Head of caudate nucleus (tissue), 42 donors: ENCODE results near the gene ERCC6.

Experiments used
- DNase-seq, 42 donors: peaks; one replicate each; pipeline versions ENCODE4 v3.0.0 to v3.0.0-alpha.2; 2020 to 2021; ENCODE audit warnings: mixed read lengths in 7 of 42
- intact Hi-C: fragments of 100-400 bp; cut with DNase I; formaldehyde crosslinking; loops from one replicate; pipeline ENCODE4 v1.15.0; 2022

The ERCC6 gene

DNA sequence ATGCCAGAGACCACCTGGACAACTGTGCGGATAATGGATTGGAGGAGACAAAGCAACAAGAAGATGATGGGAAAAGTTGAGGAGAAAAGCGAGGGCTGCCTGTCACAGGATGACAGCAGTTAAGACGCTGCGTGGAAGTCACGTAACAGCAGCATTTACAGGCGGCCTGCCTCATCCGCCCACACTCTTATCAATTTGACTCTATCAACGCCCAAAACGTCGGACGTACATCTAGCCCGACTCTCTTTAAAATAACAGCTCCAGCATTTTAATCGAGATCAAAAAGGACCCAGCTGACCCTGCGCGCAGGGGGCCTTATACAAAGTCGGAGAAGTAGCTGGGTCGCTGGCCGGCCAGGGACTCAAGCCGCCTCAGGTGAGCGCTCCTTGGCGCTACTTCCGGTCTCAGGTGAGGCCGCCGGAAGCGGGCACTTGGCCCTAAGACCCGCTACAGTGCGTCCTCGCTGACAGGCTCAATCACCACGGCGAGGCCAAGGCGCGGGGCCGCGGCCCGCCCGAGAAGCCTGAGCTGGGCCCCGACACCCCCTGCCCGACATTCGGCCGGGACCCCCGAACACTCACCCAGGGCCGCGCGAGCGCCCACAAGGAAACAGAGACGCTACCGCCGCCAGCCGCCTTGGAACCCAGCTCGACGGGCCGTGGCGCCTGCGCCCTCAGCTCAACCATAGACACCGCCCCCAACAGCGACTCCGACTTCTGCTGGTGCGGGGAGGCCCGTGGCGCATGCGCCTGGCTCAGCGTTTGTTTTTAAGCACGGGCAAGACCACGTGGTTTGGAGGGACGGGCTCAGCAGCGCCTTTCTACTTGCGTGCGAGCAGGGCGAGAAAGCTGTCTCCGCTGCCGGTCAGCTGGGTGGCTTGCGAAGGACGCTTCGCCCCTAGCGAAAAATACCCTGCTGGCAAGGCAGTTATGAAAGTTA is at the start of gene ERCC6:
ERCC6 (minus strand) TSS at position 741 of the 939 bp plus-strand sequence.
- intact Hi-C loops, result no loop called here
- DNase-seq, result peak; percentile 93 to 99 (median 98)

GRCh38 chr10:49587981-49588380 is 49.1 kb upstream of the ERCC6 start:
- DNase-seq, result peak in 1 of 42 donors; percentile 22
- intact Hi-C loops, result no loop called here

DNA sequence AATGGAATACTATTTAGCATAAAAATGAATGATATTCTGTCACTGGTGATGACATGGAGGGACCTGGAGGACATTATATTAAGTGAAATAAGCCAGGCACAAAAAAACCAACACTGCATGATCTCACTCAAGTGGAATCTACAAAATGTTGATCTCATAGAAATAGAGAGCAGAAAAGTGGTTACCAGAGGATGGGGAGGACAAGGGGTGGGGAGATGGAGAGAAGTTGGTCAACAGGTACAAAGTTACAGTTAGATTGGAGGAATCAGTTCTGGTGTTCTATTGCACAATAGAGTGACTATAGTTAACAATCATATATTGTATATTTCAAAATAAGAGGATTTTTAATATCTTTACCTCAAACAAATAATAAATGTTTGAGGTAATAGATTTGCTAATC is 46.5 kb upstream of the ERCC6 start:
- DNase-seq, result no peak
- intact Hi-C loops, result no loop called here

- no peak for DNase-seq
- intact Hi-C loops, result no loop called here
Measured at GRCh38 chr10:49579621-49580020, 40.7 kb upstream of the ERCC6 start.

DNA sequence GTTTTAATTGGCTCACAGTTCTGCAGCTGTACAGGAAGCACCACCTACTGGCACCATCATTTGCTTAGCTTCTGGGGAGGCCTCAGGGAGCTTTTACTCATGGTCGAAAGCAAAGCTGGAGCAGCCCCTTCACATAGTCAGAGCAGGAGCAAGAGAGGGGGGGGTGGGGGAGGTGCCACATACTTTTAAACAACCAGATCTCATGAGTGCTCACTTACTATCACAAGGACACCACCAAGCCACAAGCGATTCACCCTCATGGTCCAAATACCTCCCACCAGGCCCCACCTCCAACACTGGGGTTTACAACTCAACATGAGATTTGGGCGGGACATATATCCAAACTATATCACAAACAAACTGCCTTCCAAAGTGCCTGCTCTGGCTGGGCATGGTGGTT is 39.5 kb upstream of the ERCC6 start:
- intact Hi-C loops, result no loop called here
- DNase-seq, result no peak

DNA sequence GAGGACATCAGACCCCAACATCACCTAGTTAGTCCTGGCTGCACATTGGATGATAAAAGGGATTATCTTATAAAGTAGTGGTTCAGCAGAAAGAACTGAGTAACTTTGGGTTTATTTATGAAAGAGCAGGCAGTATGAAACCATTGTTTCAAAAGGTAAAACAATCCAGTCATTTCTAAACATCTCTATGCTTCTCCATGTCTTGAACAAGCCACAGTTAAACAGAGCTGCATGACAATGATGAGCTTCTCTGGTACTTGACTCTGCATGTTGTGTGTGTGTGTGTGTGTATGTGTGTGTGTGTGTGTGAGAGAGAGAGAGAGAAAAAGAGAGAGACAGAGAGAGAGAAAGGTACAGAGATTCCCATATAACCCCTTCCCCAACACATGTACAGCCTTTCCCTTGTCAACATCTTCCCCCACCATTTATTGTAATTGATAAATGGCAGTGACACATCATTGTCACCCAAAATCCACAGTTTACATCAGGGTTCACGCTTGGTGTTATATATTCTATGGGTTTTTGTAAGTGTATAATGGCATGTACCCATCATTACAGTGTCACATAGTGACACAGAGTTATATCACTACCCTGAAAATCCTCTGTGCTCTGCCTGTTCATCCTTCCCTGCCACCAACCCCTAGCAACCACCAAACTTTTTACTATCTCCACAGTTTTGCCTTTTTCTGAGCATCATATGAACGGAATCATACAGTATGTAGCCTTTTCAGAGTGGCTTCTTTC is 38.4 kb upstream of the ERCC6 start:
- no peak for DNase-seq
- intact Hi-C loops, result no loop called here

- intact Hi-C loops, result no loop called here
- DNase-seq, result no peak
Measured at GRCh38 chr10:49575489-49576072, 36.7 kb upstream of the ERCC6 start.

DNA sequence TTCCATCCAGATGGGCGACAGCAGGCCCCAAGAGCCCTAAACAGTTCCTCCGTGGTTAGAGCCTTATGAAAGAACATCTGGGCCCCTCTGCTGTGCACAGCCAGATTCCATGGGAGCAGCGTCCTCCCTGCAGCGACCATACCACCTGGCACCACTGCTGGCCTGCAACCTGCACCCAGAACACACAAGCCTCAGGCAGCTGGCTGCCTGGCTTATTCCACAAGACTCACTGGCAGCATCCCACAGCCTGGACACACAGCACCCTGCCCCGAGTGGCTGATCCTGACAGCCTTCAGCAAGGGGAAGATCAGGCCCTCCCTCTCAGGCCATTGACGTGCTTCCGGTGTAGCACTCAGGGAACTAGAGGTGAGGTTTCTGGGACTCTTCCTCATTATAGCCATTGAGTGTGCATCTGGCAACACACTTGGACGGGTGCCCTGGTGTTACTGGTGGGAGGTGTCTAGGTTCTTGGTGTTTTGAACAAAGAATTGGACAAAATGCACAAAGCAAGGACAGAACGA is 33.7 kb upstream of the ERCC6 start:
- intact Hi-C loops, result no loop called here

GRCh38 chr10:49571388-49571787 is 32.5 kb upstream of the ERCC6 start:
- intact Hi-C loops, result no loop called here

More for the DNA sequence above, 33.7 kb upstream of the ERCC6 start:
- no peak for DNase-seq

DNA sequence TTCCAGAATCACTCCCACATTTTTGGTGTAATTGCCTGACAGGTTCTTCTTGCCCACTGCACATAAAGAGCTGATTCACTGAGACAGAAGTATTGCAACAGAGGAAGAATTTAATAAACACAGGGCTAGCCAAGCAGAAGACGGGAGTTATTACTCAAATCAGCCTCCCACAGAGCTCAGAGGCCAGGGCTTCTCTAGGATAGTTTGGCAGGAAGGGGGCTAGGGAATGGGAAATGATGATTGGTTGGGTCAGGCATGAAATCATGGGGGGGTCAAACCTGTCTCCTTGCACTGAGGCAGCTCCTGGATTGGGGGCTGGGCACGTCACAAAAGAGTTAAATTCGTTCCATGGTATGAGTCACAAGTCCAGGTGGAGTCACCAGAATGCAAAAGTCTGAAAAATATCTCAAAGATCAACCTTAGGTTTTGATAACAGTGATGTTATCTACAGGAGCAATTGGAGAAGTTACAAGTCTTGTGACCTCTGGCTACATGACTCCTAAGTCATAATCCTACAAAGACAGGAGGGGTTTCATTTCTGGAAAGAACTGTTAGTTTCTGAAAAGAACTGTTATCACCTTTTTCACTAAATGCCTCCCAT is 30.2 kb upstream of the ERCC6 start:
- intact Hi-C loops, result no loop called here
- no peak for DNase-seq

More at GRCh38 chr10:49571388-49571787, 32.5 kb upstream of the ERCC6 start:
- no peak for DNase-seq

DNA sequence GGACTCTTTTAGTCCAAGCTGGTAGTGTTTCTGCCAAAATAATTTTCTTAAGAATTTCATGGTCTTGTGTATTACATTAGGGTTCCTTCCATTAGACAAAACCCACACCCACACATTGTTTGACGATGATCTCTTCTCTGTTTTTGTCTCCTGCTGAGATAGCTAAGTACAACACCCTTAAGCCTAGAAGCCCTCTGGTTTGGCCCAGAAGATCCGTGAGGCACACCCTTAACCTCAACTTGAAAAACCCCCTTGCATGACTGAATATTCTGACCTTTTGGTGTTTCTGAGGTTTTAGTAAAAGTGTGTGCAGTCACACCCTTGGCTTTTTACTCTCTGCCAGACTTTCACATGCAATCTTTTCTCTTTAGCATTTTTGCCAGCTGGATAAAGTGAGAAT is 29.3 kb upstream of the ERCC6 start:
- intact Hi-C loops, result no loop called here
- no peak for DNase-seq

GRCh38 chr10:49567810-49568209 is 28.9 kb upstream of the ERCC6 start:
- no peak for DNase-seq
- intact Hi-C loops, result no loop called here

- no peak for DNase-seq
- intact Hi-C loops, result no loop called here
Measured at GRCh38 chr10:49564461-49565009, 25.6 kb upstream of the ERCC6 start.

DNA sequence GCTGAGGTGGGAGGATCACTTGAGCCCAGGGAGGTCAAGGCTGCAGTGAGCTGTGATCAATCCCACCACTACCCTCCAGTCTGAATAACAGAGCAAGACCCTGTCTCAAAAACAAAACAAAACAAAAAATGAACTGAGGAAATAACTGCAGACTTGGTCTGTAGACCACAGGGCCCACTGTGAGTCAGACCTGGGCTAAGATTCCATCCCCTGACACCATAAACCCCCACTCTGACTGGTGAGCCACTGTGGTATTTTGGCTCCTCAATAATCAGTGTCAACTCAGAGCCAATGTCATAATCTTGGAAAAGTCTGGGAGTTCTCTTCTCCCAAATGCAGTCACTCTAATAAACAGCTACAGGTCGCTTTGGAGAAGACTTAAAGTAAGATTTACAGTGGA is 24.0 kb upstream of the ERCC6 start:
- DNase-seq, result no peak
- intact Hi-C loops, result no loop called here

DNA sequence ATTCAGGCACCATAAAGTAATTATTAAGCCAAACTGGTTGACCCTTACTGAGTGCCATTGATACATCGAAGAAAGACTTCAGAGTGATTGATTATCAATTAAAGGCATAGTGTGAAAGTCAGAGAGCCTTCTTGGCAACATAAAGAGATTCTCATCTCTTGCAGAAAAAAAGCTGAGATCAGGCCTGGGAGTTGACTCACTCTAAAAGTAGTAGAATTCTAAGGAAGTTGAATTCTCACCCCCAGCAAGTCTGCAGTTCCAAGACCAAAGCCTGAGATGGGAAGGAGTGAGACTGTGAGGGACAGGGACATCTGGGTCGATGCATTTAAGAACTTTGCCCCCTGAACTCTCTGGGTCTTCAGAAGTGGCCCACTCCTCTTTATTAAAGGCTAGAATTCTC is 21.6 kb upstream of the ERCC6 start:
- intact Hi-C loops, result no loop called here

GRCh38 chr10:49559476-49559875 is 20.6 kb upstream of the ERCC6 start:
- DNase-seq, result no peak
- intact Hi-C loops, result no loop called here

More for the DNA sequence above, 21.6 kb upstream of the ERCC6 start:
- no peak for DNase-seq

GRCh38 chr10:49558190-49558589 is 19.3 kb upstream of the ERCC6 start:
- intact Hi-C loops, result no loop called here
- no peak for DNase-seq

DNA sequence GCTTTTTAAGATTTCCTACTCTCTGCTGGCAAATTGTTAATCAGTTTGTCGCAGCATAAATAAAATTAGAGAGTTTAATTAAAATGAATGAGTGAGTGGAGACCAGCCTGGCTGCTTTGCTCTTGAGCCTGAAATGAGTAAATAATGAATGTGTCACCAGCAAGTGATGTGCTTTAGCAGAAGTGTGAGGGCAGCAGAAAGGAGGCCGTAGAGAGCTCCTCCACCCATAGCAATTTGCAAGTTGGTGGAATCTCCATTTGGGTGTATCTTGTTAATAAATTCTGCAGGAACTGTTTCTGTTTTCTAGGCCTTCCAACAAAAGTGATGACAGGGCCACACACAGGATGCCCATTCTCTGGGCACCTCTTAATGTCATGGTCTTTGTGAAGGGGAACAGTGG is 18.8 kb upstream of the ERCC6 start:
- intact Hi-C loops, result no loop called here
- DNase-seq, result no peak

DNA sequence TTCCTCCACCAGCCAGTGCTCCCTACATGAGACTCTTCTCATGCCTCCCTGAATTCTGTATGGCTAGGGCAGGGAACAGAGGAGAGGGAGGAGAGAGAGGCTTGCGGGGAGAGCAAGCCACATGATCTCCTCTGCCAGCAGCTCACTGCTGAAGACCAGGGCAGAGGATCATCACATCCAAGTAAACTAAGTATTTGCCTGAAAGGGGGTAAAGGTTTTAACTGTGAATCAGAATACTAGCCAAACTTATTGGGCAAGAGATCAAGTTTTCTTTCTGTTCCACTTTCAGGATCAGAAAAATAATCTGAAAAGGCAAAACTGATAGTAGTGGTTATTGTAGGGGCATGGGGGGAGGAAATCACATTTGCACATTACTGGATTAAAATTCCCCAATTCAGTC is 17.8 kb upstream of the ERCC6 start:
- intact Hi-C loops, result no loop called here
- no peak for DNase-seq
